ENCODE results near the gene TYK2.

GRCh38 chr19:10344780-10345179, 35.6 kb downstream of the TYK2 start:
- no peak for TF ChIP-seq EZH2 (IDR thresholded peaks at IDR 0.05; ENCODE audit: low read length)
- TF ChIP-seq CTCF (optimal IDR thresholded peaks at IDR 0.05 in 1 of 3, IDR thresholded peaks at IDR 0.05 in 1 of 3, conservative IDR thresholded peaks at IDR 0.05 in 1 of 3; ENCODE audit: extremely low read depth in 1 of 3, insufficient read depth in 2 of 3, low read length in 3 of 3), result no peak

All from keratinocyte (primary cell).